DOHH2 (cell line): ENCODE data around the gene VPS9D1.

ENCODE experiments used
- H3F3A ChIP-seq: fragments of 200-600 bp; sonication (generic), shearing (Covaris generic); 2 replicates; pipeline ENCODE4 v1.6.0; 2016; ENCODE audit warnings: antibody characterized with exemption, mild to moderate bottlenecking; ENCODE audit not compliant: control insufficient read depth, insufficient read depth
- H3K27ac ChIP-seq: fragments of 200-600 bp; sonication (generic); 2 replicates; pipeline ENCODE4 v1.5.1; 2014; ENCODE audit warnings: low read depth, mild to moderate bottlenecking, low read length, moderate library complexity
- H3K27me3 ChIP-seq: fragments of 200-600 bp; sonication (generic); 2 replicates; pipeline ENCODE4 v1.6.1; 2014; ENCODE audit warnings: mild to moderate bottlenecking, low read length, mixed read lengths; ENCODE audit not compliant: control insufficient read depth
- H3K36me3 ChIP-seq: fragments of 200-600 bp; sonication (generic); 2 replicates; pipeline ENCODE4 v1.6.1; 2014; ENCODE audit warnings: mild to moderate bottlenecking, low read length, moderate library complexity, mixed read lengths; ENCODE audit not compliant: control insufficient read depth
- H3K4me1 ChIP-seq: fragments of 200-600 bp; sonication (generic); 2 replicates; pipeline ENCODE4 v1.6.1; 2014; ENCODE audit warnings: mild to moderate bottlenecking, low read length, mixed read lengths; ENCODE audit not compliant: control insufficient read depth
- H3K4me2 ChIP-seq: fragments of 200-600 bp; sonication (generic); 2 replicates; pipeline ENCODE4 v1.6.0; 2014; ENCODE audit warnings: mild to moderate bottlenecking, low read length, moderate library complexity
- H3K4me3 ChIP-seq: fragments of 200-600 bp; sonication (generic); 2 replicates; pipeline ENCODE4 v1.5.1; 2014; ENCODE audit warnings: mild to moderate bottlenecking, low read length, mixed read lengths
- H3K79me2 ChIP-seq: fragments of 200-600 bp; sonication (generic); 2 replicates; pipeline ENCODE4 v1.6.1; 2014; ENCODE audit warnings: mild to moderate bottlenecking, low read length, mixed read lengths; ENCODE audit not compliant: control insufficient read depth
- H3K9me2 ChIP-seq: fragments of 200-600 bp; sonication (generic); replicated peaks from 2 replicates; pipeline ENCODE4 v1.6.1; 2014; ENCODE audit warnings: mild to moderate bottlenecking, low read length, mixed read lengths; ENCODE audit not compliant: control insufficient read depth
- H3K9me3 ChIP-seq: fragments of 200-600 bp; sonication (generic); 2 replicates; pipeline ENCODE4 v1.6.1; 2014; ENCODE audit warnings: antibody characterized with exemption, low read length, mixed read lengths; ENCODE audit not compliant: control insufficient read depth, insufficient read depth
- H4K20me1 ChIP-seq: fragments of 200-600 bp; sonication (generic); 2 replicates; pipeline ENCODE4 v1.6.0; 2014; ENCODE audit warnings: low read depth, mild to moderate bottlenecking, antibody characterized with exemption, low read length, moderate library complexity; ENCODE audit not compliant: control insufficient read depth, insufficient read depth
- EZH2phosphoT487 ChIP-seq: fragments of 200-600 bp; sonication (generic); IDR thresholded peaks from 2 replicates; pipeline ENCODE4 v1.6.1; 2017; ENCODE audit warnings: borderline replicate concordance, mild to moderate bottlenecking, antibody characterized with exemption, low read length, moderate library complexity, mixed read lengths
- TF ChIP-seq, protein P1 (sequence below): fragments of 200-600 bp; sonication (generic); IDR thresholded peaks from one replicate; pipeline ENCODE4 v1.5.1; 2014; ENCODE audit warnings: antibody characterized with exemption, mild to moderate bottlenecking, low read depth, low read length; ENCODE audit not compliant: poor library complexity, severe bottlenecking

Gene VPS9D1

DNA sequence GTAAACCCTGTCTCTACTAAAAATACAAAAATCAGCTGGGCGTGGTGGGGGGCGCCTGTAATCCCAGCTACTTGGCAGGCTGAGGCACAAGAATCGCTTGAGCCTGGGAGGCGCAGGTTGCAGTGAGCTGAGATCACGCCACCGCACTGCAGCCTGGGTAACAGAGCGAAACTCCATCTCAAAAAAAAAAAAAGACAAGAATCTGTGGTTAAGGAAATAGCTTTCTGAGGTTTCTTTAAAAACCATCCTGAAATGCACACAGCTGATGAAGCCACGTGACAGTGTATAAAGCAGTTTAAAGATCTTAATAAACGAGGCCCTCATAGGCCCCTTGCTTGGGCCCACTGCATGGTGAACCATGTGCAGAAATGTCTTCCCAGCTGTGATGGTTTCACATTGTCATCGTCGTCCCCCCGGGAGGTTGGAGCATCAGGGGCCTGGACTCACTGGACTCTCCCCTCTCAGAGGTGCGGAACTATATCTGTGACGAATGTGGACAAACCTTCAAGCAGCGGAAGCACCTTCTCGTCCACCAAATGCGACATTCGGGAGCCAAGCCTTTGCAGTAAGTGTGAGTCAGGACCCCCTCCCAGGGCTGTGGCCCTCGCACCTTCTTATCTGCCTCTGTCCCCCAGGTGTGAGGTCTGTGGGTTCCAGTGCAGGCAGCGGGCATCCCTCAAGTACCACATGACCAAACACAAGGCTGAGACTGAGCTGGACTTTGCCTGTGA lies 16.8 kb upstream of the VPS9D1 start:
- Histone ChIP-seq H3K4me1 (no peaks in the 10 kb centered on the region), H3K9me3 (no peaks in the 10 kb centered on the region), H3K27me3 (no peaks in the 10 kb centered on the region), H3K79me2 (peaks cover 24% of the 10 kb centered on the region), H3K27ac (no peak overlapping the region), H4K20me1 (peaks cover 12% of the 10 kb centered on the region), H3K9me2 (no peaks in the 10 kb centered on the region), H3K4me2 (no peak overlapping the region), H3K4me3 (no peak overlapping the region), H3K36me3 (peaks cover 90% of the 10 kb centered on the region), H3F3A (peaks cover 12% of the 10 kb centered on the region)
- TF ChIP-seq, protein P1, sequence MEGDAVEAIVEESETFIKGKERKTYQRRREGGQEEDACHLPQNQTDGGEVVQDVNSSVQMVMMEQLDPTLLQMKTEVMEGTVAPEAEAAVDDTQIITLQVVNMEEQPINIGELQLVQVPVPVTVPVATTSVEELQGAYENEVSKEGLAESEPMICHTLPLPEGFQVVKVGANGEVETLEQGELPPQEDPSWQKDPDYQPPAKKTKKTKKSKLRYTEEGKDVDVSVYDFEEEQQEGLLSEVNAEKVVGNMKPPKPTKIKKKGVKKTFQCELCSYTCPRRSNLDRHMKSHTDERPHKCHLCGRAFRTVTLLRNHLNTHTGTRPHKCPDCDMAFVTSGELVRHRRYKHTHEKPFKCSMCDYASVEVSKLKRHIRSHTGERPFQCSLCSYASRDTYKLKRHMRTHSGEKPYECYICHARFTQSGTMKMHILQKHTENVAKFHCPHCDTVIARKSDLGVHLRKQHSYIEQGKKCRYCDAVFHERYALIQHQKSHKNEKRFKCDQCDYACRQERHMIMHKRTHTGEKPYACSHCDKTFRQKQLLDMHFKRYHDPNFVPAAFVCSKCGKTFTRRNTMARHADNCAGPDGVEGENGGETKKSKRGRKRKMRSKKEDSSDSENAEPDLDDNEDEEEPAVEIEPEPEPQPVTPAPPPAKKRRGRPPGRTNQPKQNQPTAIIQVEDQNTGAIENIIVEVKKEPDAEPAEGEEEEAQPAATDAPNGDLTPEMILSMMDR = no peak
- TF ChIP-seq EZH2phosphoT487 = no peak

DNA sequence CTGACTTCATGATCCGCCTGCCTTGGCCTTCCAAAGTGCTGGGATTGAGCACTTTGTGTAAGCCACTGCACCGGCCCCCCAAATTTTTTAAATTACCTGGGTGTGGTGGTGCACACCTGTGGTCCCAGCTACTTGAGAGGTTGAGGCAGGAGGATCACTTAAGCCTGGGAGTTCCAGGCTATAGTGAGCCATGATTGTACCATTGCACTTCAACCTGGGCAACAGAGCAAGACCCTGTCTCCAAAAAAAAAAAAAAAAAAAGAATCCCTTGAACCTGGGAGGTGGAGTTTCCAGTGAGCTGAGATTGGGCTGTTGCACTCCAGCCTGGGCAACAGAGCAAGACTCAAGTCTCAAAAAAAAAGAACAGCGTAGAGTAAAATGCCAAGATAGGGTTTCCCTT lies 15.9 kb upstream of the VPS9D1 start:
- no peak overlapping the region for H3K27ac ChIP-seq
- peaks cover 24% of the 10 kb centered on the region for H3K79me2 ChIP-seq
- peaks cover 12% of the 10 kb centered on the region for H4K20me1 ChIP-seq
- H3F3A ChIP-seq = peaks cover 21% of the 10 kb centered on the region
- no peaks in the 10 kb centered on the region for H3K27me3 ChIP-seq
- H3K36me3 ChIP-seq = peaks cover 86% of the 10 kb centered on the region
- no peak overlapping the region for H3K4me2 ChIP-seq
- no peaks in the 10 kb centered on the region for H3K9me2 ChIP-seq
- no peaks in the 10 kb centered on the region for H3K9me3 ChIP-seq
- no peaks in the 10 kb centered on the region for H3K4me1 ChIP-seq
- TF ChIP-seq, protein P1 = no peak
- TF ChIP-seq EZH2phosphoT487 = no peak
- H3K4me3 ChIP-seq = no peak overlapping the region

DNA sequence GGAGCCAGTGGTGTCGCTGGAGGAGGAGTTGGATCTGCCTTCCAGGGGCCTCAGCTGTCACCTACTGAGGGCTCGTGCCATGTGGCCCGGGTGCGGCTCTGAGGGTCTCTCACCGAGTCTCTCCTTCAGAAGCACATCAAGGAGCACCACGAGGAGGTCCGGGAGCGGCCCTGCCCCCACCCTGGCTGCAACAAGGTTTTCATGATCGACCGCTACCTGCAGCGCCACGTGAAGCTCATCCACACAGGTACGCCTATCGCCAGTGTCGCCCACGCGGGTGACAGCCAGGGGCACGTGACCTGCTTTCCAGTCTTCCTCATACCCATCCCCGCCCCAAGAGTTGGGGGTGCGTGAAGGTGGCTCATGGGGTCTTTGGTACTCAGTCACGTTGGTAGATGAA lies 13.1 kb upstream of the VPS9D1 start:
- H3K27ac ChIP-seq = no peak overlapping the region
- no peaks in the 10 kb centered on the region for H3K9me2 ChIP-seq
- H3F3A ChIP-seq = peaks cover 22% of the 10 kb centered on the region
- peaks cover 20% of the 10 kb centered on the region for H3K79me2 ChIP-seq
- no peak for TF ChIP-seq EZH2phosphoT487
- TF ChIP-seq, protein P1 = no peak
- H3K27me3 ChIP-seq = no peaks in the 10 kb centered on the region
- H3K4me3 ChIP-seq = no peak overlapping the region
- H3K36me3 ChIP-seq = peaks cover 74% of the 10 kb centered on the region
- H3K9me3 ChIP-seq = no peaks in the 10 kb centered on the region
- no peaks in the 10 kb centered on the region for H3K4me1 ChIP-seq
- H4K20me1 ChIP-seq = peaks cover 12% of the 10 kb centered on the region
- H3K4me2 ChIP-seq = no peak overlapping the region
